DND-41 (cell line): ENCODE measurements around the gene MAFG.

Source experiments
- CTCF ChIP-seq: IDR thresholded peaks from 2 replicates; pipeline ENCODE4 v1.5.1; 2012; ENCODE audit warnings: borderline replicate concordance, low read length, moderate library complexity, mild to moderate bottlenecking; ENCODE audit not compliant: poor library complexity, severe bottlenecking; ENCODE audit errors: extremely low read depth
- EZH2 ChIP-seq: IDR thresholded peaks from 3 replicates; pipeline ENCODE4 v1.6.1; 2012; ENCODE audit warnings: borderline replicate concordance, low read depth, mild to moderate bottlenecking, moderate library complexity, low read length, inconsistent platforms; ENCODE audit not compliant: severe bottlenecking

GRCh38 chr17:81878294-81878693, 49.2 kb downstream of the MAFG start:
- no peak for TF ChIP-seq CTCF
- no peak for TF ChIP-seq EZH2
